SU-DHL-6 (cell line): ENCODE results near the gene NUDT19.
"Not testable (repeated sequence)": the region's sequence is repeated elsewhere in the genome, so short reads cannot be mapped to it uniquely, and the experiment has no call there.

Experiments used
- H2AFZ ChIP-seq: fragments of 200-600 bp; sonication (generic); 2 replicates; pipeline ENCODE4 v1.6.1; 2014; ENCODE audit warnings: low read depth, mild to moderate bottlenecking, moderate library complexity, mixed read lengths, antibody characterized with exemption, low read length; ENCODE audit not compliant: severe bottlenecking
- H3F3A ChIP-seq: fragments of 200-600 bp; shearing (Covaris generic); 2 replicates; pipeline ENCODE4 v1.6.0; 2016; ENCODE audit warnings: antibody characterized with exemption, mild to moderate bottlenecking; ENCODE audit not compliant: insufficient read depth
- H3K27ac ChIP-seq: fragments of 200-600 bp; sonication (generic); 2 replicates; pipeline ENCODE4 v1.5.1; 2016; ENCODE audit warnings: low read depth, mild to moderate bottlenecking, low read length, moderate library complexity, mixed read lengths
- H3K27me3 ChIP-seq: fragments of 200-600 bp; sonication (generic), shearing (Covaris generic); 2 replicates; pipeline ENCODE4 v1.6.0; 2014; ENCODE audit warnings: mild to moderate bottlenecking, low read length
- H3K36me3 ChIP-seq: fragments of 200-600 bp; sonication (generic); 2 replicates; pipeline ENCODE4 v1.6.1; 2014; ENCODE audit warnings: mild to moderate bottlenecking, low read length, mixed read lengths
- H3K4me2 ChIP-seq: fragments of 300-600, 200-600 bp; shearing (Covaris generic), sonication (generic); 2 replicates; pipeline ENCODE4 v1.6.0; 2014; ENCODE audit warnings: low read length, low read depth, mild to moderate bottlenecking; ENCODE audit not compliant: poor library complexity, severe bottlenecking
- H3K4me3 ChIP-seq: fragments of 200-600 bp; sonication (generic); 2 replicates; pipeline ENCODE4 v1.5.1; 2014; ENCODE audit warnings: antibody characterized with exemption, low read length, mild to moderate bottlenecking, mixed read lengths; ENCODE audit not compliant: insufficient read depth, poor library complexity, severe bottlenecking
- H3K79me2 ChIP-seq: fragments of 200-600 bp; sonication (generic); 2 replicates; pipeline ENCODE4 v1.6.1; 2014; ENCODE audit warnings: mild to moderate bottlenecking, low read length, moderate library complexity; ENCODE audit not compliant: insufficient read depth
- H3K9ac ChIP-seq: fragments of 200-600 bp; sonication (generic); 2 replicates; pipeline ENCODE4 v1.7.0; 2014; ENCODE audit warnings: mild to moderate bottlenecking, low read length
- H3K9me2 ChIP-seq: fragments of 200-600 bp; sonication (generic); replicated peaks from 2 replicates; pipeline ENCODE4 v1.6.1; 2014; ENCODE audit warnings: low read length; ENCODE audit not compliant: insufficient read depth
- H3K9me3 ChIP-seq: fragments of 200-600 bp; sonication (generic); 2 replicates; pipeline ENCODE4 v1.6.1; 2014; ENCODE audit warnings: low read length, mixed read lengths; ENCODE audit not compliant: insufficient read depth
- H4K20me1 ChIP-seq: fragments of 200-600 bp; sonication (generic); 2 replicates; pipeline ENCODE4 v1.6.1; 2014; ENCODE audit warnings: low read depth, mild to moderate bottlenecking, antibody characterized with exemption, low read length, moderate library complexity, mixed read lengths
- EZH2phosphoT487 ChIP-seq: fragments of 200-600 bp; sonication (generic), shearing (Covaris generic); conservative IDR thresholded peaks from 2 replicates; pipeline ENCODE4 v1.6.1; 2018; ENCODE audit warnings: mild to moderate bottlenecking, antibody characterized with exemption, low read length, moderate library complexity, mixed read lengths
- TF ChIP-seq, protein P1 (sequence below): fragments of 200-600 bp; sonication (generic); IDR thresholded peaks from one replicate; pipeline ENCODE4 v1.5.1; 2017; ENCODE audit warnings: antibody characterized with exemption, mild to moderate bottlenecking, low read length, moderate library complexity; ENCODE audit not compliant: insufficient read depth, poor library complexity, severe bottlenecking

NUDT19 gene

DNA sequence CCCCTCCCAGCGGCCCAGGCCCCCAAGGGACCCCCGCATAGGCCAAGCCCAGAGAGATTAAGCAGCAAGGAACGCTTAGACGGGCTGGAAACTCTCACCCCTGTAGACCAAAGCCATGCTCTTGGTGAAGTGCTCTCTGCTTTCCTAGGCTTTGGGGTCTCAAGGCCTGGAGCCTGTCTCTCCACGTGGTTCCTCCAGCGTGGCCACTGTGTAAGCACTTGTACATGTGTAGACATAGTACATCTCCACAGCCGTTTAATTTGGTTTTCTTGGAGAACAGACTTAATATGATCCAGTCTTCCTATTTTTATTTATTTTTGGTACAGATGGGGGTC lies 1.1 kb downstream of the NUDT19 start:
- peaks cover 38% of the 10 kb centered on the region for H3K79me2 ChIP-seq
- peak overlapping the region; percentile 60 for H3K4me2 ChIP-seq
- TF ChIP-seq, protein P1, sequence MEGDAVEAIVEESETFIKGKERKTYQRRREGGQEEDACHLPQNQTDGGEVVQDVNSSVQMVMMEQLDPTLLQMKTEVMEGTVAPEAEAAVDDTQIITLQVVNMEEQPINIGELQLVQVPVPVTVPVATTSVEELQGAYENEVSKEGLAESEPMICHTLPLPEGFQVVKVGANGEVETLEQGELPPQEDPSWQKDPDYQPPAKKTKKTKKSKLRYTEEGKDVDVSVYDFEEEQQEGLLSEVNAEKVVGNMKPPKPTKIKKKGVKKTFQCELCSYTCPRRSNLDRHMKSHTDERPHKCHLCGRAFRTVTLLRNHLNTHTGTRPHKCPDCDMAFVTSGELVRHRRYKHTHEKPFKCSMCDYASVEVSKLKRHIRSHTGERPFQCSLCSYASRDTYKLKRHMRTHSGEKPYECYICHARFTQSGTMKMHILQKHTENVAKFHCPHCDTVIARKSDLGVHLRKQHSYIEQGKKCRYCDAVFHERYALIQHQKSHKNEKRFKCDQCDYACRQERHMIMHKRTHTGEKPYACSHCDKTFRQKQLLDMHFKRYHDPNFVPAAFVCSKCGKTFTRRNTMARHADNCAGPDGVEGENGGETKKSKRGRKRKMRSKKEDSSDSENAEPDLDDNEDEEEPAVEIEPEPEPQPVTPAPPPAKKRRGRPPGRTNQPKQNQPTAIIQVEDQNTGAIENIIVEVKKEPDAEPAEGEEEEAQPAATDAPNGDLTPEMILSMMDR: no peak
- TF ChIP-seq EZH2phosphoT487: no peak
- no peaks in the 10 kb centered on the region for H3K36me3 ChIP-seq
- H3K27ac ChIP-seq: peak overlapping the region; percentile 12; the same call in 1 of the 2 replicates
- no peak overlapping the region for H2AFZ ChIP-seq
- no peaks in the 10 kb centered on the region for H3K9me3 ChIP-seq
- H3K27me3 ChIP-seq: no peaks in the 10 kb centered on the region
- H3F3A ChIP-seq: no peaks in the 10 kb centered on the region
- H3K4me3 ChIP-seq: peak overlapping the region; percentile 49
- H3K9ac ChIP-seq: peak overlapping the region; percentile 78
- H3K9me2 ChIP-seq: no peaks in the 10 kb centered on the region
- no peaks in the 10 kb centered on the region for H4K20me1 ChIP-seq

DNA sequence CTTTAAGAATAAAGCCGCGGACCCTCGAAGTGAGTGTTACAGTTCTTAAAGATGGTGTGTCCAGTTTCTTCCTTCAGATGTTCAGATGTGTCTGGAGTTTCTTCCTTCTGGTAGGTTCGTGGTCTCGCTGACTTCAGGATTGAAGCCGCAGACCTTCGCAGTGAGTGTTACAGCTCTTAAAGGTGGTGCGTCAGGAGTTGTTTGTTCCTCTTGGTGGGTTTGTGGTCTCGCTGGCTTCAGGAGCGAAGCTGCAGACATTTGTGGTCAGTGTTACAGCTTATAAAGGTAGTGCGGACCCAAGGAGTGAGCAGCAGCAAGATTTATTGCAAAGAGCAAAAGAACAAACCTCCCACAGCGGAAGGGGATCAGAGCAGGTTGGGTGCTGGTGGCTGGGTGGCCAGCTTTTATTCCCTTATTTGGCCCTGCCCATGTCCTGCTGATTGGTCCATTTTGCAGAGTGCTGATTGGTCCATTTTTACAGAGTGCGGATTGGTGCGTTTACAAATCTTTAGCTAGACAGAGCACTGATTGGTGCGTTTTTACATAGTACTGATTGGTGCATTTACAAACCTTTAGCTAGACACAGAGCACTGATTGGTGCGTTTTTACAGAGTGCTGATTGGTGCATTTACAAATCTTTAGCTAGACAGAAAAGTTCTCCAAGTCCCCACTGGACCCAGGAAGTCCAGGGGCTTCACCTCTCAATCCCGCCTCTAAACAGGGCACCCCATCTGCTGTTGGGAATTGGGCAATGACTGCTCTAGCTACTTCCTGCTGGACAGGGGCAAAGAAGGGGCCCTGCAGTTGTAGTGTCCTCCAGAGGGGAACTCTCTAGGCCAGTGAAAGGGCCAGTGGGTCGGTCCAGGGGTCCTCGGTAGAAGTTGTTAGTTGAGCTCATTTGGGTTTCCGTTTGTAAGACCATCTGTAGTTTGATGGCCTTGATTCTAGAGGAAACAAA lies 1.8 kb downstream of the NUDT19 start:
- Histone ChIP-seq H3K4me2 (peak overlapping the region; percentile 60), H3K79me2 (peaks cover 38% of the 10 kb centered on the region), H3K9ac (peak overlapping the region; percentile 78), H3K4me3 (peak overlapping the region; percentile 49)
- not testable (repeated sequence) for H3K27me3 ChIP-seq, H3K9me3 ChIP-seq, H3K27ac ChIP-seq, H2AFZ ChIP-seq, H3K36me3 ChIP-seq, H4K20me1 ChIP-seq, H3K9me2 ChIP-seq, H3F3A ChIP-seq

DNA sequence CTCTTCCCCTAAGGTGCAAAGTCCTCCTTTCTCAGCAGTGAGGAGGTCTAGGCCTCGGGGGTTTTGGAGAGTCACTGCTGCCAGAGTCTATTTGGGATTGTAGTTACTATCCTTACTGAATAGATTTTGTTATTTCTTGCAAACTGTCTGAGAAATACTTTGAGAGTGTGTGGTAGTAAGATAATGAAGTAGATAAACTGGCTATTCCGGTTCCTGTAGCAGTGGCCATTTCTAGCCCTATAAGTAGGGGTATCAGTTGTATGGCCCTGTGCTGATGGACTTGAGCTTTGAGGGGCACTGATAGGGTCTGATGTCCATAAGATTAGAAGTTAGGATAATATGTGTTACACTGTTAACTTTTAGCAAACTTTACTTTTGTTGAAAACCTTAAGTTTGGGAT lies 2.7 kb downstream of the NUDT19 start:
- H3K79me2 ChIP-seq: peaks cover 38% of the 10 kb centered on the region

DNA sequence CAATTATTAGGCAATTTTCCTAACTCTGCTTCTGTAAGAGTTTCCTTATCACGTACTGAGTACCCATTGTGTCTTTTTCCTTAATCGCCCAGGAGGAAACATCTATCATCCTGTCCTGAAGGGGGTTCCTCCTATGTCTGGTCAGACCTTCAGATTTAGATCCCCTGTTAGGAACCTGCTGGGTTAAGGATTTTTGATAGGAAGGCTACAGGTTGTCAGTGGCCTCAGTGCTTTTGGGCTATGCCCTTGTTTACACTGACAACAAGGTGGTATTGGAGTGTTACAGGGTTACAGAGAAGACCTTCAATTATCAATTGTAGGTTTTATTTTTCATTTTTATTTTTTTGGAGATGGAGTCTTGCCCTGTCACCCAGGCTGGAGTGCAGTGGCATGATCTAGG lies 3.2 kb downstream of the NUDT19 start:
- H3K79me2 ChIP-seq: peaks cover 38% of the 10 kb centered on the region
- not testable (repeated sequence) for H2AFZ ChIP-seq, H3F3A ChIP-seq, H3K27me3 ChIP-seq, H3K27ac ChIP-seq, H3K36me3 ChIP-seq, H3K9ac ChIP-seq, H4K20me1 ChIP-seq, H3K4me3 ChIP-seq, H3K9me2 ChIP-seq, H3K9me3 ChIP-seq
- peak overlapping the region; percentile 60 for H3K4me2 ChIP-seq

More for the DNA sequence above, 2.7 kb downstream of the NUDT19 start:
- H3K36me3 ChIP-seq, H3K27ac ChIP-seq, H3K9me2 ChIP-seq, H3F3A ChIP-seq, H4K20me1 ChIP-seq, H3K9me3 ChIP-seq, H2AFZ ChIP-seq, H3K27me3 ChIP-seq: not testable (repeated sequence)
- Histone ChIP-seq H3K4me3 (peak overlapping the region; percentile 35), H3K9ac (0 out of 2 replicates have a peak overlapping the region, but pooled peaks have one; percentile 2), H3K4me2 (peak overlapping the region; percentile 60)

DNA sequence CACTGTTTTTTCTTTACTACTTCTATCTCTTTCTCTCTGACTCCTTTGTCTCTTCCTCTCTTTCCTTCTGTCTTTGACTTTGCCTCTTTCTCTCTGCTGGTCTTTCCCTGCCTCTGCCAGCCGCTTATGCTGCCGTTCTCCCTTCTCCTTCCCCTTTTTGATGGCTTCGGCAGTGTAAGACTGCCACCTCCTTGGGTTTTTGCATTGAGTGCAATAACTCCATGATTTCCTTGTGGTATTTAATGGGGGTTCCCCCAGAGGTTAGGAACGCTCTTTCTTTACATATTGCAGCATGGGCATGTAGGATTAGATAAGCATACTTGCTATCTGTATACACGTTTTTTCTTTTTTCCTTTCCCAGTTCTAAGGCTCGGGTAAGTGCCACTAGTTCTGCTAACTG lies 3.9 kb downstream of the NUDT19 start:
- H3K4me3 ChIP-seq, H3K9me2 ChIP-seq, H3K27me3 ChIP-seq, H3F3A ChIP-seq, H3K9ac ChIP-seq, H3K4me2 ChIP-seq, H3K36me3 ChIP-seq, H4K20me1 ChIP-seq, H3K9me3 ChIP-seq, H2AFZ ChIP-seq, H3K27ac ChIP-seq: not testable (repeated sequence)
- H3K79me2 ChIP-seq: peaks cover 38% of the 10 kb centered on the region

DNA sequence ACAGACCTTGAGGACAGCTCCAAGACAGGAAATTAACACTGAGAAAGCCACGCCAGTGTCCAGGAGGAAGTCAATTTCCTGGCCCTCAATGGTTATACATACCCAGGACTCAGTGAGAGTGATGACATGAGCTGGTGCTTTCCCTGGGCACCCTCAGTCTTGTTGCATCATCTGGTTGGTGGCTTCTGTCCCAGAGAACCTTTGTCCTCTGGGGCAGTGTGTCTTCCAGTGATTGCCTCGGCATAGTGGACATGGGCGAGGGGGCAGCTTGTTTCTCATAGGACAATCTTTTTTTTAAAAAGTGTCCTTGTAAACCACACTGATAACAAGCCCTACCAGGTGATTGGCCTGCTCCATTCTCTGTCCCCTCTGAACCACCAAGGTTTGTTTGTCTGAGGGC lies 5.2 kb downstream of the NUDT19 start:
- not testable (repeated sequence) for H3F3A ChIP-seq, H3K9ac ChIP-seq, H3K27me3 ChIP-seq, H2AFZ ChIP-seq, H3K9me3 ChIP-seq, H3K4me2 ChIP-seq, H3K27ac ChIP-seq, H3K9me2 ChIP-seq, H4K20me1 ChIP-seq, H3K4me3 ChIP-seq, H3K36me3 ChIP-seq
- peaks cover 40% of the 10 kb centered on the region for H3K79me2 ChIP-seq

DNA sequence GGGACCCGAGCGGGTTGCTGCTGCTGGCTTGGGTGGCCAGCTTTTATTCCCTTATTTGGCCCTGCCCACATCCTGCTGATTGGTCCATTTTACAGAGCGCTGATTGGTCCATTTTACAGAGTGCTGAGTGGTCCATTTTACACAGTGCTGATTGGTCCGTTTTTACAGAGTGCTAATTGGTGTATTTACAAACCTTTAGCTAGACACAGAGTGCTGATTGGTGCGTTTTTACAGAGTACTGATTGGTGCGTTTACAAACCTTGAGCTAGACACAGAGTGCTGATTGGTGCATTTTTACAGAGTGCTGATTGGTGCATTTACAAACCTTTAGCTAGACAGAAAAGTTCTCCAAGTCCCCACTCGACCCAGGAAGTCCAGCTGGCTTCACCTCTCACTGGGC lies 8.5 kb downstream of the NUDT19 start:
- H3K27me3 ChIP-seq, H3K9me3 ChIP-seq, H3K4me3 ChIP-seq, H2AFZ ChIP-seq, H3K27ac ChIP-seq, H3K9me2 ChIP-seq, H3K9ac ChIP-seq, H3K4me2 ChIP-seq, H4K20me1 ChIP-seq, H3F3A ChIP-seq: not testable (repeated sequence)
- H3K36me3 ChIP-seq: peaks cover 27% of the 10 kb centered on the region
- H3K79me2 ChIP-seq: peaks cover 31% of the 10 kb centered on the region
